Thyroid gland (tissue), 4 donors: ENCODE results near the gene PCDH8.

Source experiments
- POLR2A ChIP-seq, 2 donors: fragments of 450-650 bp; IDR thresholded peaks; one replicate each; pipeline ENCODE4 v1.6.1; 2017; ENCODE audit warnings: antibody characterized with exemption in 2 of 2, mild to moderate bottlenecking in 2 of 2, moderate library complexity in 1 of 2
- TF ChIP-seq, protein P1 (sequence below), 6 experiments: fragments of 200-600 bp in 3 of 6; fragments of 450-650 bp in 3 of 6; sonication (generic) in 3 of 6; IDR thresholded peaks; one replicate each; pipeline ENCODE4 v1.5.1; 2016 to 2019; ENCODE audit warnings: antibody characterized with exemption in 6 of 6, mild to moderate bottlenecking in 2 of 6, inconsistent platforms in 1 of 6, moderate library complexity in 1 of 6

DNA sequence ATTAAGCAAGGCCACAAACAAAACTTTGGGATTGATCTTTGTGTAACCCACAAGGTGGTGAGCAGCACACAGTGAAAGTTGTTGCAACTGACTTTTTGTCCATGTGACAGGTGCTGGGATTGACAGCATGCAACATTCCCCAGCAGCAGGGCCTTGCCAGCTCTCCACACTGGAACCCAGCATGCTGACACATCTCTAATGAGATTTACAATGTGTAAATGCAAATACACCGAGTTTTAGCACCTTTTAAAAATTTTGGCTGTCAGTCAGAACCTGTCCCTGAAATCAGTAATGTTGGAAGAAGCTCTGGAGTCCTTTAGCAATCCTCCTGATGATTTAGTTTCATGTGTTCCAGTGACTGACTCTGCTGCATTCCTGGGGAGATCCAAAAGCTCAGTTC lies 16.5 kb upstream of the PCDH8 start:
- TF ChIP-seq, protein P1, sequence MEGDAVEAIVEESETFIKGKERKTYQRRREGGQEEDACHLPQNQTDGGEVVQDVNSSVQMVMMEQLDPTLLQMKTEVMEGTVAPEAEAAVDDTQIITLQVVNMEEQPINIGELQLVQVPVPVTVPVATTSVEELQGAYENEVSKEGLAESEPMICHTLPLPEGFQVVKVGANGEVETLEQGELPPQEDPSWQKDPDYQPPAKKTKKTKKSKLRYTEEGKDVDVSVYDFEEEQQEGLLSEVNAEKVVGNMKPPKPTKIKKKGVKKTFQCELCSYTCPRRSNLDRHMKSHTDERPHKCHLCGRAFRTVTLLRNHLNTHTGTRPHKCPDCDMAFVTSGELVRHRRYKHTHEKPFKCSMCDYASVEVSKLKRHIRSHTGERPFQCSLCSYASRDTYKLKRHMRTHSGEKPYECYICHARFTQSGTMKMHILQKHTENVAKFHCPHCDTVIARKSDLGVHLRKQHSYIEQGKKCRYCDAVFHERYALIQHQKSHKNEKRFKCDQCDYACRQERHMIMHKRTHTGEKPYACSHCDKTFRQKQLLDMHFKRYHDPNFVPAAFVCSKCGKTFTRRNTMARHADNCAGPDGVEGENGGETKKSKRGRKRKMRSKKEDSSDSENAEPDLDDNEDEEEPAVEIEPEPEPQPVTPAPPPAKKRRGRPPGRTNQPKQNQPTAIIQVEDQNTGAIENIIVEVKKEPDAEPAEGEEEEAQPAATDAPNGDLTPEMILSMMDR (IDR thresholded peaks at IDR 0.05): no peak
- TF ChIP-seq POLR2A (IDR thresholded peaks at IDR 0.05): no peak
